Breast epithelium (tissue), 3 donors: ENCODE data around the gene DAPK1.

Experiments
- POLR2AphosphoS5 ChIP-seq, 3 donors: sonication (generic); formaldehyde crosslinking; IDR thresholded peaks; one replicate each; pipeline ENCODE4 v1.6.1; 2017; ENCODE audit warnings: antibody characterized with exemption in 3 of 3
- TF ChIP-seq, protein P1 (sequence below), 3 donors: fragments of 450-650 bp; IDR thresholded peaks; one replicate each; pipeline ENCODE4 v1.5.1; 2016 to 2017; ENCODE audit warnings: antibody characterized with exemption in 3 of 3, mild to moderate bottlenecking in 3 of 3, moderate library complexity in 3 of 3

- TF ChIP-seq, protein P1, sequence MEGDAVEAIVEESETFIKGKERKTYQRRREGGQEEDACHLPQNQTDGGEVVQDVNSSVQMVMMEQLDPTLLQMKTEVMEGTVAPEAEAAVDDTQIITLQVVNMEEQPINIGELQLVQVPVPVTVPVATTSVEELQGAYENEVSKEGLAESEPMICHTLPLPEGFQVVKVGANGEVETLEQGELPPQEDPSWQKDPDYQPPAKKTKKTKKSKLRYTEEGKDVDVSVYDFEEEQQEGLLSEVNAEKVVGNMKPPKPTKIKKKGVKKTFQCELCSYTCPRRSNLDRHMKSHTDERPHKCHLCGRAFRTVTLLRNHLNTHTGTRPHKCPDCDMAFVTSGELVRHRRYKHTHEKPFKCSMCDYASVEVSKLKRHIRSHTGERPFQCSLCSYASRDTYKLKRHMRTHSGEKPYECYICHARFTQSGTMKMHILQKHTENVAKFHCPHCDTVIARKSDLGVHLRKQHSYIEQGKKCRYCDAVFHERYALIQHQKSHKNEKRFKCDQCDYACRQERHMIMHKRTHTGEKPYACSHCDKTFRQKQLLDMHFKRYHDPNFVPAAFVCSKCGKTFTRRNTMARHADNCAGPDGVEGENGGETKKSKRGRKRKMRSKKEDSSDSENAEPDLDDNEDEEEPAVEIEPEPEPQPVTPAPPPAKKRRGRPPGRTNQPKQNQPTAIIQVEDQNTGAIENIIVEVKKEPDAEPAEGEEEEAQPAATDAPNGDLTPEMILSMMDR (IDR thresholded peaks at IDR 0.05), result no peak
- TF ChIP-seq POLR2AphosphoS5 (IDR thresholded peaks at IDR 0.05), result no peak
Measured at GRCh38 chr9:87584326-87584725, 86.7 kb downstream of the DAPK1 start.
